ENCODE data around the gene WNT7B.

Gene WNT7B

DNA sequence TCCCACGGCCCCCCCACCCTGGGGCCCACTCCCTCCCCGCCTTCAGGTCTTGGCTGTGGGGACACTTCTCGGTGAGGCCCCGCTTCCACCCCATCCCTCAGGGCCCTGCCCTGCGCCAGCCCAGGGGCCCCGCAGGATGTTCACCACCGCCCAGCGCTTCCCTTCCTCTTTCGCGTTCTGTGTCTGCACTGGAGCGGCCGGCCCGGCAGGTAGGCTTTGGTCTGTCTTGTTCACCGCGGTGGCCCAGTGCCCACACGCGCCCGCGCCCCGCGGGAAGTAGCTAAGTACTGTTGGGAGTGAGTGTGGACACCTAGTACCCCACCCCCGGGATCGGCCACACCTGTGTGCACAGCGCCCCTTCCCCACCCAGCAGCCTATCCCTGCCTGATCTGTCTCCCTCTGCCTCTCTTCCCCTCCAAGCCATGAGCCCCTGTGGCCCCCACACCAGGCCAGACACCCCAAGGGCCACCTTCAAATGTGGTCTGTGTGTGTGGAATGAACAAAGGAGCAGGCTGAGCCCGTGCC lies 85.4 kb downstream of the WNT7B start:
- no peak overlapping the region for H2BK15ac ChIP-seq (replicated peaks; ENCODE audit: low read depth)
- no peak overlapping the region for H2BK120ac ChIP-seq (ENCODE audit: low read depth, low read length)
- H3K27me3 ChIP-seq (ENCODE audit: insufficient read depth, low read length, poor library complexity), result no peaks in the 10 kb centered on the region
- no peak for DNase-seq
- H3K27ac ChIP-seq (ENCODE audit: low read depth, low read length), result no peak overlapping the region
- H3K4me2 ChIP-seq (ENCODE audit: low read length), result no peak overlapping the region
- no peaks in the 10 kb centered on the region for H3K79me2 ChIP-seq (ENCODE audit: control insufficient read depth, insufficient read depth, low read length)
- no peak overlapping the region for H4K5ac ChIP-seq (ENCODE audit: low read length)
- H3K18ac ChIP-seq (ENCODE audit: low read length), result no peak overlapping the region
- no peak overlapping the region for H3K4me3 ChIP-seq (ENCODE audit: low read length)
- no peaks in the 10 kb centered on the region for H3K79me1 ChIP-seq (ENCODE audit: low read length)
- H4K8ac ChIP-seq (ENCODE audit: low read depth, low read length), result no peak overlapping the region
- no peak overlapping the region for H3K9ac ChIP-seq (ENCODE audit: low read length)
- no peak overlapping the region for H2BK5ac ChIP-seq (ENCODE audit: low read length)
- WGBS (ENCODE audit: extremely low coverage, insufficient coverage, low lambda C conversion rate), result no CpG with 5 or more reads among the region's 25 CpGs
- H3K23ac ChIP-seq (ENCODE audit: low read length), result no peak overlapping the region
- no peak overlapping the region for H2AK5ac ChIP-seq (ENCODE audit: low read length)
- H3K4me1 ChIP-seq (ENCODE audit: control insufficient read depth, low read depth, low read length), result no peaks in the 10 kb centered on the region
- no peak overlapping the region for H3K56ac ChIP-seq (ENCODE audit: low read length)
- no peaks in the 10 kb centered on the region for H3K36me3 ChIP-seq (ENCODE audit: control insufficient read depth, insufficient read depth, low read length)
- no peak overlapping the region for H3K4ac ChIP-seq (ENCODE audit: low read depth, low read length)

DNA sequence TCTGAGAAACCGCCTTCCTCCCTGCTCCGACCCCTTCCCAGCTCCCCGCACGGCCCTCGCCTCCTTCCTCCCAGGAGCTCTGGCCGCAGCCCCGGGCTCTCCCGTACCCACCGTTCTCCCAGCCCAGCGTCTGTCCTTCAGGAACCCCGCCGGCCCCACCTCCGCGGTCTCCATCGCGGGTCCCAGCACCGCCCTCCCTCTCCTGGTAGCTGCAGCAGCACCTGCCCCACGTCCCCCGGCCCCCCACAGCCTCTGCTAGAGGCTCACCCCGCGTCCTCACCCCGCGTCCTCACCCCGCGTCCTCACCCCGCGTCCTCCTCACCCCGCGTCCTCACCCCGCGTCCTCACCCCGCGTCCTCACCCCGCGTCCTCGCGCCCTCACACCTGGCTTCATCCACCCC lies 85.9 kb downstream of the WNT7B start:
- H3K18ac ChIP-seq (ENCODE audit: low read length), result no peak overlapping the region
- no CpG with 5 or more reads among the region's 37 CpGs for WGBS (ENCODE audit: extremely low coverage, insufficient coverage, low lambda C conversion rate)
- no peak overlapping the region for H4K8ac ChIP-seq (ENCODE audit: low read depth, low read length)
- H3K79me1 ChIP-seq (ENCODE audit: low read length), result no peaks in the 10 kb centered on the region
- no peak overlapping the region for H2BK15ac ChIP-seq (replicated peaks; ENCODE audit: low read depth)
- no peak overlapping the region for H3K4me2 ChIP-seq (ENCODE audit: low read length)
- H3K23ac ChIP-seq (ENCODE audit: low read length), result no peak overlapping the region
- no peak overlapping the region for H2BK5ac ChIP-seq (ENCODE audit: low read length)
- H3K4me3 ChIP-seq (ENCODE audit: low read length), result no peak overlapping the region
- no peaks in the 10 kb centered on the region for H3K36me3 ChIP-seq (ENCODE audit: control insufficient read depth, insufficient read depth, low read length)
- no peak overlapping the region for H4K5ac ChIP-seq (ENCODE audit: low read length)
- no peak overlapping the region for H2BK120ac ChIP-seq (ENCODE audit: low read depth, low read length)
- no peaks in the 10 kb centered on the region for H3K4me1 ChIP-seq (ENCODE audit: control insufficient read depth, low read depth, low read length)
- H3K56ac ChIP-seq (ENCODE audit: low read length), result no peak overlapping the region
- no peak overlapping the region for H3K4ac ChIP-seq (ENCODE audit: low read depth, low read length)
- DNase-seq, result no peak
- no peaks in the 10 kb centered on the region for H3K79me2 ChIP-seq (ENCODE audit: control insufficient read depth, insufficient read depth, low read length)
- no peaks in the 10 kb centered on the region for H3K27me3 ChIP-seq (ENCODE audit: insufficient read depth, low read length, poor library complexity)
- H3K9ac ChIP-seq (ENCODE audit: low read length), result no peak overlapping the region
- no peak overlapping the region for H2AK5ac ChIP-seq (ENCODE audit: low read length)
- no peak overlapping the region for H3K27ac ChIP-seq (ENCODE audit: low read depth, low read length)

DNA sequence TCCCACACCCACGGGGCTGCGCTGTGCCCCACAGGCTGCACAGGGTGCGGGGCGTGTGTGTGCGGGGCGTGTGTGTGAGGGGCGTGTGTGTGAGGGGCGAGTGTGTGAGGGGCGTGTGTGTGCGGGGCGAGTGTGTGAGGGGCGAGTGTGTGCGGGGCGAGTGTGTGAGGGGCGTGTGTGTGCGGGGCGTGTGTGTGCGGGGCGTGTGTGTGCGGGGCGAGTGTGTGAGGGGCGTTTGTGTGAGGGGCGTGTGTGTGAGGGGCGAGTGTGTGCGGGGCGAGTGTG lies 86.7 kb downstream of the WNT7B start:
- no peak overlapping the region for H2AK5ac ChIP-seq (ENCODE audit: low read length)
- H3K4me2 ChIP-seq (ENCODE audit: low read length), result no peak overlapping the region
- WGBS (ENCODE audit: extremely low coverage, insufficient coverage, low lambda C conversion rate), result 100% methylated on average over 5 of the region's 26 CpGs
- DNase-seq, result no peak
- H2BK5ac ChIP-seq (ENCODE audit: low read length), result no peak overlapping the region
- H3K4ac ChIP-seq (ENCODE audit: low read depth, low read length), result no peak overlapping the region
- no peaks in the 10 kb centered on the region for H3K79me1 ChIP-seq (ENCODE audit: low read length)
- H3K9ac ChIP-seq (ENCODE audit: low read length), result no peak overlapping the region
- no peaks in the 10 kb centered on the region for H3K4me1 ChIP-seq (ENCODE audit: control insufficient read depth, low read depth, low read length)
- no peaks in the 10 kb centered on the region for H3K36me3 ChIP-seq (ENCODE audit: control insufficient read depth, insufficient read depth, low read length)
- H4K8ac ChIP-seq (ENCODE audit: low read depth, low read length), result no peak overlapping the region
- no peaks in the 10 kb centered on the region for H3K79me2 ChIP-seq (ENCODE audit: control insufficient read depth, insufficient read depth, low read length)
- no peak overlapping the region for H3K4me3 ChIP-seq (ENCODE audit: low read length)
- H3K27me3 ChIP-seq (ENCODE audit: insufficient read depth, low read length, poor library complexity), result no peaks in the 10 kb centered on the region
- no peak overlapping the region for H2BK120ac ChIP-seq (ENCODE audit: low read depth, low read length)
- no peak overlapping the region for H3K56ac ChIP-seq (ENCODE audit: low read length)
- no peak overlapping the region for H3K27ac ChIP-seq (ENCODE audit: low read depth, low read length)
- H3K18ac ChIP-seq (ENCODE audit: low read length), result no peak overlapping the region
- no peak overlapping the region for H4K5ac ChIP-seq (ENCODE audit: low read length)
- no peak overlapping the region for H3K23ac ChIP-seq (ENCODE audit: low read length)
- H2BK15ac ChIP-seq (replicated peaks; ENCODE audit: low read depth), result no peak overlapping the region

DNA sequence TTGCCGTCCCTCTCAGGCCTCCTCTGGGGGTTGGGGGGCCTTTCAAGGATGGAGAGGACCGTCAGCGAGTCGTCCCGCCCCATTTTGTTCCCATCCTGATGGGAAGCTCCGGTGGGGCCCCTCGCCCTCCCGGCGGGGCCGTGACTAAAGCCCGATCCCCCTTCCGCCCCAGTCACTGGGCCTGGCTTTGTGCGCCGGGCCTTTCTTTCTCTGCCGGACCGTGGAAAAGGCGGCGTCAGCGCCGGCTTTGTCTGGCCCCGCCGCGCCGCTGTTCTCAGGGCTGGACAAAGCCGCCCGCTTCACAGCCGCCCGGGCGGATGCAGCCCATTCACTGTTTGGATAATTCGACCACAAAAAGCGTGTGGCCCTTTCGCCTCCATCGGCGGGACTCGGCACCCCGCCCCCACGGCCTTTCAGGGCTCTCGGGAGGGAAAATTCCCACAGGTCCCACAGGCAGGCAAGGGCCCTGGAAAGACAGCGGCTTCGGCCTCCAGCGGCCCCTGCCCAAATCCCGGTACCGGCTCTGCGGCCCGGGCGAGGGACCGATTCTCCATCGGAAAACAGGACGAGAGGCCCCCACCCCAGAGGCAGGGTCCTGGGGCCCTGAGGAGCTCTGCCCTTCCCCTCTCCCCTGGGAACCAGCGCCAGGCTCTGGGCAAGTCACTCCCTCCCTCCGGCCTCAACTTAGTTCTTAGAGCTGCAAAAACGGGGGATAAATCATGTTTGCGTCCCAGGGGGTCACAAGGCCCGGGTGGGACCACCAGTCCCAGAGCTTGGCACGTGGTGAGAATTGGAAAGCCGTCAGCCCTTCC lies 87.2 kb downstream of the WNT7B start:
- no peak overlapping the region for H2BK15ac ChIP-seq (replicated peaks; ENCODE audit: low read depth)
- H3K79me2 ChIP-seq (ENCODE audit: control insufficient read depth, insufficient read depth, low read length), result no peaks in the 10 kb centered on the region
- no peak overlapping the region for H3K18ac ChIP-seq (ENCODE audit: low read length)
- WGBS (ENCODE audit: extremely low coverage, insufficient coverage, low lambda C conversion rate), result no CpG with 5 or more reads among the region's 56 CpGs
- H3K27me3 ChIP-seq (ENCODE audit: insufficient read depth, low read length, poor library complexity), result no peaks in the 10 kb centered on the region
- H3K56ac ChIP-seq (ENCODE audit: low read length), result no peak overlapping the region
- no peaks in the 10 kb centered on the region for H3K4me1 ChIP-seq (ENCODE audit: control insufficient read depth, low read depth, low read length)
- no peak overlapping the region for H2BK5ac ChIP-seq (ENCODE audit: low read length)
- no peak overlapping the region for H4K5ac ChIP-seq (ENCODE audit: low read length)
- no peak for DNase-seq
- no peak overlapping the region for H2BK120ac ChIP-seq (ENCODE audit: low read depth, low read length)
- H3K4me2 ChIP-seq (ENCODE audit: low read length), result no peak overlapping the region
- peak overlapping the region; percentile 45 for H3K23ac ChIP-seq (ENCODE audit: low read length)
- H3K4ac ChIP-seq (ENCODE audit: low read depth, low read length), result no peak overlapping the region
- no peak overlapping the region for H2AK5ac ChIP-seq (ENCODE audit: low read length)
- no peak overlapping the region for H3K9ac ChIP-seq (ENCODE audit: low read length)
- H3K27ac ChIP-seq (ENCODE audit: low read depth, low read length), result no peak overlapping the region
- H3K36me3 ChIP-seq (ENCODE audit: control insufficient read depth, insufficient read depth, low read length), result no peaks in the 10 kb centered on the region
- H4K8ac ChIP-seq (ENCODE audit: low read depth, low read length), result no peak overlapping the region
- H3K4me3 ChIP-seq (ENCODE audit: low read length), result no peak overlapping the region
- no peaks in the 10 kb centered on the region for H3K79me1 ChIP-seq (ENCODE audit: low read length)

DNA sequence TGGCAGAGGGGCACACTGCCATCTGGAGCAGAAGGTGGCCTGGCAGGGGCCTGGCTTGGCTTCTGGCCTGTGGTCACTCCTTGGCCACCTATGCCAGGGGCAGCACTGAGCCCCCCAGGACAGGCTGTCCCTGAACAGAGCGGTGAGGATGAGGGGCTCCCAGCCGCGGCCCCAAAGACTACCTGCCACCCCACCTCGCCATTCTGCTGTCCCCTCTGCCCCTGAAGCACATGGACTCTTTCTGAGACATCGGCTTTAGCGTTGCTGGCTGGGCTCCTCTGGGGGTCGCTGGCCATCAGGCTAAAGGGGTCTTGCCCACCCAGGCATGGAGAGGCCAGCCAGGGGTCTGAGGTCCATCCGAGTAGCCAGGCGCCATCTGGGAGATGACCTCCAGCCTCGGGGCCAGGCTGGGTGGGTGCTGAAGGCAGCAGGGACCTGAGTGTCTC lies 87.8 kb downstream of the WNT7B start:
- no peak overlapping the region for H4K5ac ChIP-seq (ENCODE audit: low read length)

More for the DNA sequence above, 87.8 kb downstream of the WNT7B start:
- Histone ChIP-seq H2BK120ac (ENCODE audit: low read depth, low read length) (no peak overlapping the region), H3K56ac (ENCODE audit: low read length) (no peak overlapping the region), H3K4me3 (ENCODE audit: low read length) (no peak overlapping the region), H3K9ac (ENCODE audit: low read length) (no peak overlapping the region), H3K36me3 (ENCODE audit: control insufficient read depth, insufficient read depth, low read length) (no peaks in the 10 kb centered on the region), H3K79me1 (ENCODE audit: low read length) (no peaks in the 10 kb centered on the region), H3K4me1 (ENCODE audit: control insufficient read depth, low read depth, low read length) (no peaks in the 10 kb centered on the region), H3K27me3 (ENCODE audit: insufficient read depth, low read length, poor library complexity) (no peaks in the 10 kb centered on the region), H3K4ac (ENCODE audit: low read depth, low read length) (no peak overlapping the region), H4K8ac (ENCODE audit: low read depth, low read length) (no peak overlapping the region), H3K27ac (ENCODE audit: low read depth, low read length) (no peak overlapping the region), H3K18ac (ENCODE audit: low read length) (no peak overlapping the region), H2BK15ac (replicated peaks; ENCODE audit: low read depth) (no peak overlapping the region), H3K79me2 (ENCODE audit: control insufficient read depth, insufficient read depth, low read length) (no peaks in the 10 kb centered on the region), H2AK5ac (ENCODE audit: low read length) (no peak overlapping the region), H3K23ac (ENCODE audit: low read length) (peak overlapping the region; percentile 45), H3K4me2 (ENCODE audit: low read length) (no peak overlapping the region), H2BK5ac (ENCODE audit: low read length) (no peak overlapping the region)
- no peak for DNase-seq
- no CpG with 5 or more reads among the region's 10 CpGs for WGBS (ENCODE audit: extremely low coverage, insufficient coverage, low lambda C conversion rate)
